ENCODE results near the gene PCDH8. TPM values are rescaled to one million over a fixed set of nuclear protein-coding genes. Genes with fewer than 3 reads are reported as not detected.
A peak's percentile ranks its signal among the peaks of the same experiment; 100 is the strongest.
"Not testable (repeated sequence)": the region's sequence is repeated elsewhere in the genome, so short reads cannot be mapped to it uniquely, and the experiment has no call there.

The PCDH8 gene
- total and polyA plus RNA-seq, 3 donors from 2014 or later: 1.5 to 6.8 (median 5.1) TPM

DNA sequence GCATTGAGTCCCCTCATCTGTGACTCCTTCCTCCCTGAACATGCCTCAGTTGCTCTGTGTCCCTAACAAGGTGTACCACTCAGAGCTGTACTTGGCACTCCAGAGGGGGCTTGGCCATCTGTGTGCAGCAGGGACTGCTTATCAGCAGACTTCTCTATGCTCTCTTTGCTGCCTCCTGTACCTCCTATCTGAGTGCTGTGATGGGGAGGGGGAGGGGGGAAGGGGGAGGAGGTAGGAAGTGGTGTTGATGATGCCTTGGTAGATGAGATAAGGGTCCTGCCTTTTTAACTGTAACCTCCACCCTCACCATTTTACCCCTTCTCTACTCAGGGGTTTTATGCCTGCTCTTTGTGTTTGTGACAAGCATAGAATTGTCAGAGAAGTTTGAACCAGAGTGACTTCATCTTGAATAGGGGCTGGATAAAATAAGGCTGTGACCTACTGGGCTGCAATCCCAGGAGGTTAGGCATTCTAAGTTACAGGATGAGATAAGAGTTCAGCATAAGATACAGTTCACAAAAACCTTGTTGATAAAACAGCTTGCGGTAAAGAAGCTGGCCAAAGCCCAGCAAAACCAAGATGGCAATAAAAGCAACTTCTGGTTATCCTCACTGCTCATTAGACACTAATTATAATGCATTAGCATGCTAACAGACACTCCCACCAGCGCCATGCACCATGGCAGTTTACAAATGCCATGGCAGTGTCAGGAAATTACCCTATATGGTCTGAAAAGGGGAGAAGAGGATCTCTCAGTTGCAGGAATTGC is 13.2 kb downstream of the PCDH8 start:
- intact Hi-C loops (cut with DNase I; ENCODE audit: low total_unique reads): no loop called here
- TF ChIP-seq POLR2A (IDR thresholded peaks at IDR 0.05): no peak
- Histone ChIP-seq H3K27ac (no peak overlapping the region), H3K4me1 (no peaks in the 10 kb centered on the region), H3K36me3 (ENCODE audit: low read depth, missing control alignments) (no peaks in the 10 kb centered on the region), H3K4me3 (no peak overlapping the region), H3K9me3 (no peaks in the 10 kb centered on the region), H3K27me3 (no peaks in the 10 kb centered on the region)
- DNase-seq: peak; percentile 70
- 57 to 60% methylated on average over 2 of the region's 2 CpGs for WGBS, 2 donors

- no peak for TF ChIP-seq CTCF (IDR thresholded peaks at IDR 0.05)
- TF ChIP-seq POLR2A (IDR thresholded peaks at IDR 0.05): no peak
- no peak for DNase-seq
- H3K4me3 ChIP-seq: no peak overlapping the region
- H3K36me3 ChIP-seq (ENCODE audit: low read depth, missing control alignments): no peaks in the 10 kb centered on the region
- H3K27ac ChIP-seq: no peak overlapping the region
- H3K27me3 ChIP-seq: no peaks in the 10 kb centered on the region
- no peaks in the 10 kb centered on the region for H3K4me1 ChIP-seq
- no peaks in the 10 kb centered on the region for H3K9me3 ChIP-seq
- intact Hi-C loops (cut with DNase I; ENCODE audit: low total_unique reads): no loop called here
- 78 to 80% methylated on average over 7 of the region's 7 CpGs for WGBS, 2 donors
These were observed 15.1 kb downstream of the PCDH8 start for GRCh38 chr13:52833296-52833875.

DNA sequence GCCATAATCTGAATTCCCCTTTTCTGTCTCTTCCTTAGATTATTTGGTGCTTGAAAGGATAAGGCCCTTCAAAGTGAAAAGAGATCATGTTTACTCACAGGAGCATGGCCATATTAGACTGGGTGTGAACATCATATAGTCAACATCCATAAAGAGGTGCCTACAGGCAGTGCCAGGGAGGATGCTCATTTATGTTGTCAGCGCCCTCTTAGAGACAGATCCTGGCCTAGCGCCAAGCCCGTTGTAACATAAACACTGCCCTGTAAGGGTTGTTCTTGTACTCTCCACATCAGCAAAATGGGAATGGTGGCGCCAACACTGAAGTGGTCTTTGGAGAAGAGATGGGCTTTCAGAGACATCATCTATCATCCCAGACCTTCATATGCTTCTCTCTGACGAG is 16.1 kb downstream of the PCDH8 start:
- intact Hi-C loops (cut with DNase I; ENCODE audit: low total_unique reads): no loop called here
- Histone ChIP-seq H3K36me3 (ENCODE audit: low read depth, missing control alignments) (no peaks in the 10 kb centered on the region), H3K9me3 (no peaks in the 10 kb centered on the region), H3K4me3 (no peak overlapping the region), H3K4me1 (no peaks in the 10 kb centered on the region), H3K27me3 (no peaks in the 10 kb centered on the region), H3K27ac (no peak overlapping the region)
- no peak for TF ChIP-seq CTCF (IDR thresholded peaks at IDR 0.05)
- no peak for TF ChIP-seq POLR2A (IDR thresholded peaks at IDR 0.05)
- 74 to 75% methylated on average over 4 to 5 of the region's 5 CpGs for WGBS, 2 donors
- DNase-seq: no peak

DNA sequence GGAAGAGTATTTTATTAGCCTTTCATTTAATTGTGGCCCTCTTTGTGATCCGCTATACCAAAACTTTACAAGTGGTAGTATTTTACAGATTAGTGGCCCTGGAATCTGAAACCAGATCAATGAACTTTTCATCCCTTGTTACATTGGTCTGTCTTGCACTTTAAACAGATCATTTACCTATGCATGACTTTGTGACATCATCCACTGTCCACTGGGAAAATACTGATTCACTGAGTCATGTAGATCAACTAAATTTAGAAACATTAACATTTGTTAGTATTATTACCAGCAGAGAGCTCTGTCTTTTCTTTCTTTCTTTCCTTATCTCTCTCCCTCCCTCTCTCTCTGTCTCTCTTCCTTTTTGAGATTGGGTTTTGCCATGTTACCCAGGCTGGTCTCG is 17.5 kb downstream of the PCDH8 start:
- H3K4me3 ChIP-seq: no peak overlapping the region
- H3K36me3 ChIP-seq (ENCODE audit: low read depth, missing control alignments): no peaks in the 10 kb centered on the region
- TF ChIP-seq POLR2A (IDR thresholded peaks at IDR 0.05) (no peak), CTCF (IDR thresholded peaks at IDR 0.05) (no peak)
- WGBS, 2 donors: 78 to 94% methylated on average over 2 of the region's 2 CpGs
- no peak for DNase-seq
- intact Hi-C loops (cut with DNase I; ENCODE audit: low total_unique reads): no loop called here
- no peaks in the 10 kb centered on the region for H3K4me1 ChIP-seq
- no peak overlapping the region for H3K27ac ChIP-seq
- no peaks in the 10 kb centered on the region for H3K9me3 ChIP-seq
- H3K27me3 ChIP-seq: no peaks in the 10 kb centered on the region

DNA sequence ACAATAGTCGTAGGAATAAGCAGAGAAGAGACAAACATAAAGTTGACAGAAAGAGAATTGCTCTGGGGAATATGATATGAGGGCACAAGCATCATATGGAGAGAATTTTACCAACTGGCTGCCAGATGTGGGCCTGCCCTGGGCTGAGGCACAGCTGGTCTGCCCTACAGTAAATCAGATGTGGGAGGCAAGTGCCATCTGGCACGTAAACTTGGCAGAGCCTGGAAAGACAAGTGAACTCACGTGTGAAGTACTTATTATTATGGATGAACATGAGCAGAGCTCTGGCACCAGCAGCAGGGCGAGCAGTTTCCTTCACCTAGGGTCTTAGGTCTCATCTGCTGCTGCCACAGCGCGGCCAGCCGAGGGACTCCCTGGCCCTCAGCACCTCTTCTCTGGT is 20.6 kb downstream of the PCDH8 start:
- intact Hi-C loops (cut with DNase I; ENCODE audit: low total_unique reads): no loop called here
- Histone ChIP-seq H3K4me1 (no peaks in the 10 kb centered on the region), H3K27me3 (no peaks in the 10 kb centered on the region), H3K27ac (no peak overlapping the region), H3K9me3 (no peaks in the 10 kb centered on the region), H3K36me3 (ENCODE audit: low read depth, missing control alignments) (no peaks in the 10 kb centered on the region), H3K4me3 (no peak overlapping the region)
- DNase-seq: no peak
- TF ChIP-seq POLR2A (IDR thresholded peaks at IDR 0.05) (no peak), CTCF (IDR thresholded peaks at IDR 0.05) (no peak)
- WGBS, 2 donors: 48 to 55% methylated on average over 7 of the region's 7 CpGs

- H3K9me3 ChIP-seq; H3K36me3 ChIP-seq (ENCODE audit: low read depth, missing control alignments); H3K27me3 ChIP-seq; DNase-seq; H3K4me3 ChIP-seq; H3K4me1 ChIP-seq; H3K27ac ChIP-seq; intact Hi-C loops (cut with DNase I; ENCODE audit: low total_unique reads): not testable (repeated sequence)
- 75% methylated on average over 22 of the region's 29 CpGs; no CpG with 5 or more reads in 1 of the 2 donors for WGBS, 2 donors
These were observed 30.6 kb downstream of the PCDH8 start for GRCh38 chr13:52817886-52818285.
